HG02943 (cell line): ENCODE data around the gene RNF215.
"Not testable (repeated sequence)": the region's sequence is repeated elsewhere in the genome, so short reads cannot be mapped to it uniquely, and the experiment has no call there.

Experiments used
- ATAC-seq: cut with Tn5 transposase; IDR thresholded peaks from one replicate; pipeline ENCODE4 v1.9.1; 2021; ENCODE audit warnings: mild to moderate bottlenecking, low read depth, moderate library complexity; ENCODE audit not compliant: unreplicated experiment

Gene RNF215

GRCh38 chr22:30365891-30366290 is 21.3 kb downstream of the RNF215 start:
- ATAC-seq = no peak

GRCh38 chr22:30362651-30363281 is 24.4 kb downstream of the RNF215 start:
- no peak for ATAC-seq

DNA sequence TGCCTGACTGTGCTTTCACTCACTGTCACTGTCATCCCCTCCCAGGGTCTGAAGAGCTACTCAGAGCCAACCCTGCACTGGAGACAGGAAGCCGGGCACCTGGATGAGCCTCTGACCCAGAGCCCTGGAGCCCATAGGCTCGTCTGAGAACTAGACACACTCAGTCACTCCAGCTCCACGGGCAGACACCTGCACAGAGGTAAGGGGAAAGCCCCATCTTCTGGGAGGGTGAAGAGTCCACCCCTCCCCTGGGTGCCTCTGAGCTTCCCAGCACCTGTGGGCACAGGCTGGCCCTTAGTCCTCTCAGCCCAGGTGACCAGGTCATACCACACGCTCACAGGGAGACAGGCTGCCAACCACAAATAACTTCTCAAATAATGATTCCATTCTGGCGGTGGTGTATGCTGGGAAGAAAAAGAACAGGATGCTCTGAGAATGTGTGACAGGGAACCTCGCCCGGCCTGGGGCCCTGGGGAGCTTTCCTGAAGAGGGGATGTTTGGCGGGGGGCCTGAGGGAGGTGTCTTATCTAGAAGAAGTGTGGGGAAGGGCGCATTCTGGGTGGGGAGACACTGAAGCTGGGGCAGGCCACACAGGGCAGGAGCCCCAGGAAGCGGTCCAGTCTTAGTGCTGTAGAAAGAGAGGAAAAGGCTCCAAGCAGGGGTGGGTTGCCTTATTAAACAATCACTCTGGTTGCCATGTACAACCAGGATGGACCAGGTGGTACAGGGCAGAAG is 25.1 kb downstream of the RNF215 start:
- no peak for ATAC-seq

DNA sequence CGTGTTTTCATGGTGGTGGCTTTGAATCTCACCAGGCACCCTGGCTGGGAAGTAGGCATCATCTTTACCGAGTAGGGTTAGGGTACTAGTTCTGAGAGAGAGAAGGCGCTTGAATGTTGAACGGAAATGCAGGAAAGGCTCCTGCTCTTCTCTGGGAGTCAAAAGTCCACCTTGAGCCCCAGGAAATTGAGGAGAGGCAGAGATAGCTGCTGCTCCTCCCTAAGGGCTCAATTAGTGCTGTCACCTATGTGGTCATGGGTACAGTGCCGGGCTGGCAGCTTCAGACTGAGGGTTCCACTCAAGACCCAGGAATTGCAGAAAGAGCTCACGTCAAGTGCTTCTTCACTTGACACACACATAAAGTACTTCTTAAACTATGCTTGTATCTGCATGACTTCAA is 28.7 kb downstream of the RNF215 start:
- ATAC-seq = no peak

DNA sequence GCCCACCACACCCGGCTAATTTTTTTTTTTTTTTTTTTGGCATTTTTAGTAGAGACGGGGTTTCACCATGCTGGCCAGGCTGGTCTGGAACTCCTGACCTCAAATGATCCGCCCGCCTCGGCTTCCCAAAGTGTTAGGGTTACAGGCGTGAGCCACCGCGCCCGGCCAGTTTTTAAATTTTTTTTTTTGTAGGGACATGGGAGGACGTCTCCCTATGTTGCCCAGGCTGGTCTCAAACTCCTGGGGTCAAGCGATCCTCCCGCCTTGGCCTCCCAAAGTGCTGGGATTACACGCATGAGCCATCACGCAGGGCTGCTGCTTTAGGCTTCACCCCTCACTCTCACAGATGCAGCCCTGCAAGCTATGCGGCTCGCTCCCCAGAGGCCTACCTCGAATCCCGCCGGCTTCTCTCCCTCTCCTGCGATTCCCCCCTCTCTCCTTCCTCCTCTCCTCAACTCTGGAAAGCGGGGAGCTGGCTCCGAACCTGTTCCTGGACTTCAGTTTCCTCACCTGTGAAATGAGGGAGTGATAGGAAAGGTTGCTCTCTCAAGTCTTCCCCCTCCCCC is 29.5 kb downstream of the RNF215 start:
- ATAC-seq = no peak

GRCh38 chr22:30357236-30357570 is 30.0 kb downstream of the RNF215 start:
- ATAC-seq = no peak

DNA sequence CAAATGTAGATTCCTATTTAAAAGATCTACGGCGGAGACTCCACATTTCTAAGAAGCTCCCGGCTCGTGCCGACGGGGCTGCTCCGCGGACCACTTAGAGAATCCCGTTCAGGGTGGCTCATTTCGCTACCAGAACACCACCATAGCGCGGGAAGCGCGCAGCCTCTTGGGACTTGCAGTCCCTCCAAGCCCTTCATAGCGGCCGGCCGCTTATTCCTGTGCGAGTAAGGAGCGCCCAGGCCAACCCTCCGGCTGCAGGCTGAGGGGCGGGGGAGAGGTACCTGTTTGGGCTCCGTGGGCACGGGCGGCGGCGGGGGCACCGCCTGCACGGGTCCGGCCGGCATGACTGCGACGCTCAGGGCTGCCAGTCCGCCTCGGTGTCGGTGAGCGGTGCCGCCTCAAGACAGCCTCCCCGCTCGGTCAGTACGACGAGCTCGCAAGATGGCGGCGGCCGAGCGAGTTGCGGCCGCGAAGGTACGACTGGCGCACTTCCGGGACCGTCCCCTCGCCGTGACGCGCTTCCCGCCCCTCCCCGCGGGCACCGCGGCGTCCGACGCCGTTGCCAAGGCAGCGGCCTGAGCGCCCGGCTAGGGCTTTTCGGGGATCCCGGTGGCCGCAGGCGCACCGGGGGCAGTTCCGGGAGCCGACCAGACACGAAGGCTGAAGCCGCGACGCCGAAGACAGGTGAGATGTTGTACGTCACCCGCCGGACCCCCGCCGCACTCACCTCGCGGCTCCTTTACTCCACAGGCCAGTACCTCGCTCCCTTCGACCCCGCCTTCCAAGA is 30.6 kb downstream of the RNF215 start, which contains the start of the genes CCDC157 and SF3A1:
CCDC157 (plus strand) TSS at position 559 of the 787 bp plus-strand sequence. CDS start 8,994 bp downstream, outside the sequence.
SF3A1 (minus strand) TSS at position 446 of the 787 bp plus-strand sequence; CDS start at position 344, 102 bp downstream.
- peak; percentile 88 for ATAC-seq

DNA sequence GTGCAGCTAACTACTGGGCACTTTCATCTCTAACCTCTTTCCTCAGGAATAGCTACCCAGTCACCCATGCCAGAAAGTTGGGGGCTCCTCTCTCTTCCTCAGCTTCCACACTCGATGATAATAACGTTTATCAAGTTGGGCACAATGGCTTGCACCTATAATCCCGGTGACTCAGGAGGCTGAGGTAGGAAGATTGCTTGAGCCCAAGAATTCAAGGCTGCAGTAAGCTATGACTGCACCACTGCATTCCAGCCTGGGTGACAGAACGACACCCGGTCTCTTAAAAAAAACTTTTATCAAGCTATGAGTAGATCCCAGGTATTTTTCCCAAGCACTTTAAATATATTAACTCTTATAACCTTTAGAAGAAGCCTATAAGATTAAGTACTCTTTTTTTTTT is 32.6 kb downstream of the RNF215 start:
- no peak for ATAC-seq

GRCh38 chr22:30351226-30351625 is 36.0 kb downstream of the RNF215 start:
- ATAC-seq = no peak

DNA sequence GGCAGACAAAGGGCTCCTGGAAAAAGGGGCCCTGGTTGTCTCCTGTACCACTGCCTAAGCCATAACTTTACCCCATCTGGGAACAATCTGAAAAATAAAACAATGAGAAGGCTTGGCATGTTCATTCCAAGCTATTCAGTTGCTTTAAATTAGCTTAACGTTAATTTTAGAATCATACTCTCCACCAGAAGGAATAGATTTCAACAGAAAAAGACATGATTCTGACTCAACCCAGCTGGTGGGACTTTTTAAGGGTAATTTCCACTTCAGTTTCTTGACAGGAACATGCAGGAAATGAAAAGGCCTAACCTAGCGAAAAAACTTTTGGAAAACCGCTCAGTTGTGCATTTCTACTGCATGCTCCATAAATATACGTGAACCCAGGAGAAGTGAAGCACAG is 38.4 kb downstream of the RNF215 start:
- no peak for ATAC-seq

DNA sequence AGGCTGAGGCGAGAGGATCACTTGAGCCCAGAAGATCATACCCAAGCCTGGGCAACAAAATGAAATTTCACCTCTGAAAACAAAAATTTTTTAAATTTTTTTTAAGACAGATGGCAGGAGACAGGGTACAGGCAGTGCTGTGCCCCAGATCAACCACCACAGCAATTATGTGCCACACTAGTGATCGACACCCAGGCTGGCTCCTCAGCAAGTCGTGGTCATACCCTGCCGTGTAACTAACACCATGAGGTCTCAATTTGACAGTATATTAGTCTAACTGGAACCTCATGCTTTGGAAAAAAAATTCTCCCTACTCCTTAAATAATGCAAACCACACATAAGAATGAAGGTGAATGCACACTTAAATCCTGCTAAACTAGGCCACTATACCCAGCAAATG is 38.8 kb downstream of the RNF215 start:
- ATAC-seq = no peak

GRCh38 chr22:30347255-30347892 is 39.8 kb downstream of the RNF215 start:
- ATAC-seq = no peak

- ATAC-seq = no peak
Observed at GRCh38 chr22:30344447-30345200, 42.6 kb downstream of the RNF215 start.

DNA sequence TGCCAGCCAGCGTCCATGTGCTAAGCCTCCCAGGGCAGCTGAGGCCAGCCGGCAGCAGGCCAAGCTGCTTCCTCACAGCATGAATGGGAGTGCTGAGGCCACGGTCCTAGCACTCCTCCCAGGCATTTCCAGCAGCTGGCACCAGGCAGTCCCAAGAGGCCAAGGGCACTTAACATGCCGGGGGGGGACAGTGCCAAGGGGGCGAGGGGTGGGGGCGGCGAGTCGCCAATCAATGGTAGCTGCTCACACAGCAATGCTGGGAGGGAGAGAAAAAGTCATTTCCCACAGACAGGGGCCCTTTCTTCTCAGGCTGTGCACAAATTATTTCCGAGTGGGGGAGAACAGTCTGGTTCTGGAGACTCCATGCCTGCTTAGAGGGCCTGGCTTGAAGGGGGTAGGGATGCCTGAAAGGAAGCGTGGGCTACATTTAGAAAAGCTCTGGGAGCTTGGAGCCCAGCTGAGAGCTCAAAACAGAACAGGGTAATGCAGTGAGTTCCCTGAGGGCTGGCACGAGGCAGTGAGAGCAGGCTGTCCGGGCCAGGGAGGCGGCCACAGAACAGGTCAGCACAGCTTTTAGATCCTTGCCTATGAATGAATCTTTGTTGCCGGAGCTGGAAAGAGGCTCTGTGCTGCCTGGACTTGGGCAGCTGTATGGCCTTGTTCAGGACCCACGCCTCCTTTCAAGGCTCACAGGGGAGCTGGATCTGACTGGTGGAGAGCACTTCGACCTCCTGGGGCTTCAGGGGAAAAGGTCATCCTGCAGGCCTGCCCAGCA is 46.1 kb downstream of the RNF215 start:
- no peak for ATAC-seq

GRCh38 chr22:30338802-30339201 is 48.4 kb downstream of the RNF215 start:
- ATAC-seq = no peak

DNA sequence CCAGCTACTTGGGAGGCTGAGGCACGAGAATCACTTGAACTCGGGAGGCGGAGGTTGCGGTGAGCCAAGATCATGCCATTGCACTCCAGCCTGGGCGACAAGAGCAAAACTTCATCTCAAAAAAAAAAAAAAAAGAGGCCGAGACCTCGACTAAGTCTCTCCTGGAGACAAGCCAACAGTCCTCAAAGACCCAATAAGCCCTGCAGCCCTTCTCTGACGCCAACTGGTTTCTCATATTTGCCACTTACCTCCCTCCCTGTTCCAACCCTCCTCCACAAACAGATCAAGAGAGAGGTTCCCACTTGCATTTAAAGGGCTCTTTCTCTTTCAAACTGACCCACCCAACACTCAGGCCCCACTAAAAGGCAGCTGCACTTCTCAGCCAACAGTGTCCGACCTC is 48.9 kb downstream of the RNF215 start:
- not testable (repeated sequence) for ATAC-seq

DNA sequence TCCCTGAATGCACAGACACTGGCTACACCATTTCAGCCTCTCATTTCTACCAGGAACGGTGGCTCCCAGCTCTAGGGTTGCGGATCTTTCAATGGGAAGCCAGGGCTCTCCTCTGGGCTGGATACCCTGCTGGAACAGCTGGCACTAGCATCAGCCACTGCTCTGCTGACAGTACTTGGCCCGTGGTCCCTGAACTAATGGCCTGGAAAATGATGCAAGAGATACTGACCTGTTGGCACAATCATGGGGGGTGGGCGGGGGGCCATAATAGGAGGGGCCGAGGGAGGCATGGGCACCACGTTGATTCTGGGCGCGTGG is 49.8 kb downstream of the RNF215 start:
- ATAC-seq = no peak

DNA sequence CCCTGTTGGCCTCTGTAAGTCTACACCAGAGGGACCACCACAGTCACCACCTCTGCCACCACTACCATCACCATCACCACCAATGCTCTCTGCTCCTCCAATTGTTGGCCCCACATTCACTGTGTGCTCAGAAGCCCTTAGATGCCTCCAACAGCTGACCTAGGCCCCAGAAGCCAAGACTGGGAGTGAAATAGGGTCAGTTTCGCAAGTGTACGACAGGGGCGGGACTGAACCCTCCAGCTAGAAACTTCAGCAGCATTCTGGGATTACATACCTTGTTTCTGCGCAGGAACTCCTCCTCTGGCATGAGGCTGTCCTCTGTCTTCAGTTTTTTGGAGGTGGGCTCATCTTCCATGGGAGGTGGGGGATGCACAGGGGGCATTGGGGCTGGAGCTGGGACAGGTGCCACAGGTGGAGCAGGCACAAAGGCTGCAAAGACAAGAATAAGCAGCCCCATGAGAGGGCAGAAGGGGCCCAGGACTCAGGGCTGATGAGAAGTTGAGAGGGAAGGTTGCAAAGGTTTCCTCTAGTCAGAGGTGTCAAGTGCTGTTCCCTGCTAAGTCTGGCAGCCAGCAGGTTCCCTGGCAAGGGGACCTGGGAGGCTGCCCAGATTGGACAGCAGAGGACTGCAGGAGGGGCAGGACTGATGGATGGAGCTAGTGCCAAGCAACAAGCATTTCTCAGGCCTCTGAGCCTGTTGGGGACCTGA is 50.3 kb downstream of the RNF215 start:
- ATAC-seq = no peak

- ATAC-seq = no peak
Observed at GRCh38 chr22:30335236-30335635, 52.0 kb downstream of the RNF215 start.
